ENCODE results near the gene ELF3.
"Not testable (repeated sequence)": the region's sequence is repeated elsewhere in the genome, so short reads cannot be mapped to it uniquely, and the experiment has no call there.

Gene ELF3

GRCh38 chr1:202010180-202011015, at the start of gene ELF3:
Gene ELF3 (plus strand): TSS chr1:202010587. CDS start chr1:202011137, 550 bp downstream.
- no peak for DNase-seq

GRCh38 chr1:201962382-201962781, 48.0 kb upstream of the ELF3 start:
- DNase-seq: not testable (repeated sequence)

GRCh38 chr1:201964261-201964660, 46.1 kb upstream of the ELF3 start:
- DNase-seq: no peak

GRCh38 chr1:201966171-201966570, 44.2 kb upstream of the ELF3 start:
- no peak for DNase-seq

- DNase-seq: no peak
Observed at GRCh38 chr1:201968202-201968925, 42.0 kb upstream of the ELF3 start.

GRCh38 chr1:201970334-201971159, 39.8 kb upstream of the ELF3 start:
- DNase-seq: no peak

GRCh38 chr1:201982082-201982622, 28.2 kb upstream of the ELF3 start:
- peak in 1 of 2 experiments; percentile 5 for DNase-seq

- no peak for DNase-seq
Observed at GRCh38 chr1:201982623-201983379, 27.6 kb upstream of the ELF3 start, which contains the start of gene RNPEP. Gene RNPEP (plus strand): TSS chr1:201982648. CDS start chr1:201982667, 19 bp downstream.

- peak in 1 of 2 experiments; percentile 11 for DNase-seq
Observed at GRCh38 chr1:201983380-201983805, 27.0 kb upstream of the ELF3 start.

- DNase-seq: no peak
Observed at GRCh38 chr1:201984446-201984845, 25.9 kb upstream of the ELF3 start.

GRCh38 chr1:201985355-201985754, 25.0 kb upstream of the ELF3 start:
- DNase-seq: no peak

GRCh38 chr1:201988601-201989000, 21.8 kb upstream of the ELF3 start:
- DNase-seq: no peak

GRCh38 chr1:201989354-201990128, 20.8 kb upstream of the ELF3 start:
- no peak for DNase-seq

- DNase-seq: no peak
Observed at GRCh38 chr1:201990427-201990826, 20.0 kb upstream of the ELF3 start.

- no peak for DNase-seq
Observed at GRCh38 chr1:201999625-202000238, 10.7 kb upstream of the ELF3 start.

- no peak for DNase-seq
Observed at GRCh38 chr1:202002507-202002906, 7.9 kb upstream of the ELF3 start.

GRCh38 chr1:202004711-202005110, 5.7 kb upstream of the ELF3 start:
- DNase-seq: no peak

GRCh38 chr1:202005958-202006357, 4.4 kb upstream of the ELF3 start:
- DNase-seq: no peak

- no peak for DNase-seq
Observed at GRCh38 chr1:202007304-202007703, 3.1 kb upstream of the ELF3 start.

GRCh38 chr1:202007805-202008489, 2.4 kb upstream of the ELF3 start:
- no peak for DNase-seq

All from cerebellar nuclear complex (tissue), 1 donor.